C4-2B (cell line): ENCODE measurements around the gene IL10.

Experiments used
- CTCF ChIP-seq: fragments of 450-650 bp; conservative IDR thresholded peaks from 2 replicates; pipeline ENCODE4 v1.5.1; 2017; ENCODE audit warnings: mild to moderate bottlenecking
- ZFX ChIP-seq: fragments of 450-650 bp; IDR thresholded peaks from 2 replicates; pipeline ENCODE4 v1.6.1; 2017

DNA sequence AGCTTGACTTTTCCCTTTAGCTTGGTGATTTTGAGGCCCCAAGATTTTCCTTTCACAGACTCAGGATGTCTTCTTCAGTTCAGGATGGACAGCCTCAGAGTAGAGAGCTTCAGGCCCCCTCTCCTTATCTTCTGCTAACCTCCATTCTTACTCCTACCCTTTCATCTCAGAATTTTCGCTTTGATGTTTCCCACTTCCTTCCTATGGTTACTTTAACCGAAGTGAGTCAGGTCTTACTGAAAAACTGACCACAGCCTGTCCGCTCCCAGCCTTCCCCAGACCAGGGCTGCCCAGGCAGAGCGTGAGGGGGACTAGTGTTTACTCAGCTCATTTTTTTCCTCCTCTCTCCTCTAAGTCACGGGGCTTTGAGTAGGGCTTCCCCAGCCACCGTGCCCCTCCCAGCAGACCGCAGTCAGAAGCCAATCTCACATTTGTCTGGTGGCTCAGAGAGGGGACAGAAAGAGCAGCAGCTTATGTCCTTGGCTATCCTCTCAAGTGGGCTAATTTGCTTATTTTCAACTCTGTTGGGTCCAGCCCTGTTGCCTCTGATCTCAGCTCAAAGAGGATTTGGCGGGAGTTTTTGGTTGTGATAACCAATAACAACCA, 5.9 kb downstream of the IL10 start:
- TF ChIP-seq CTCF = no peak
- no peak for TF ChIP-seq ZFX
